ENCODE measurements around the gene POLR2B.

Gene POLR2B

GRCh38 chr4:56995525-56995924 lies 16.8 kb downstream of the POLR2B start:
- H4K20me1 ChIP-seq (ENCODE audit: insufficient read depth, low read length) = no peaks in the 10 kb centered on the region
- peaks cover 45% of the 10 kb centered on the region for H3K36me3 ChIP-seq (replicated peaks; ENCODE audit: insufficient read depth, low read length)
- H3K9ac ChIP-seq (ENCODE audit: low read length) = no peak overlapping the region
- no peak overlapping the region for H3K4me2 ChIP-seq (ENCODE audit: low read depth, low read length)
- H2AFZ ChIP-seq (ENCODE audit: low read length) = no peak overlapping the region
- H3K27ac ChIP-seq (ENCODE audit: low read length) = no peak overlapping the region
- no peaks in the 10 kb centered on the region for H3K4me1 ChIP-seq (ENCODE audit: low read length)
- TF ChIP-seq CTCF (IDR thresholded peaks at IDR 0.05; ENCODE audit: low read length) = no peak
- no peaks in the 10 kb centered on the region for H3K9me3 ChIP-seq (replicated peaks; ENCODE audit: insufficient read depth, low read length)
- peaks cover 65% of the 10 kb centered on the region for H3K79me2 ChIP-seq (ENCODE audit: low read length)
- no peaks in the 10 kb centered on the region for H3F3A ChIP-seq (ENCODE audit: insufficient read depth, low read length)
- no peak for DNase-seq
- H3K27me3 ChIP-seq (replicated peaks; ENCODE audit: insufficient read depth, low read length) = no peaks in the 10 kb centered on the region
- H3K4me3 ChIP-seq (ENCODE audit: low read length) = no peak overlapping the region
- H3K9me2 ChIP-seq (replicated peaks; ENCODE audit: insufficient read depth, low read length) = no peaks in the 10 kb centered on the region

GRCh38 chr4:56999751-57000150 lies 21.1 kb downstream of the POLR2B start:
- H3K4me2 ChIP-seq (ENCODE audit: low read depth, low read length) = no peak overlapping the region
- H3K4me3 ChIP-seq (ENCODE audit: low read length) = no peak overlapping the region
- no peak overlapping the region for H2AFZ ChIP-seq (ENCODE audit: low read length)
- H3K9me2 ChIP-seq (replicated peaks; ENCODE audit: insufficient read depth, low read length) = no peaks in the 10 kb centered on the region
- no peaks in the 10 kb centered on the region for H3K4me1 ChIP-seq (ENCODE audit: low read length)
- H3K9ac ChIP-seq (ENCODE audit: low read length) = no peak overlapping the region
- H4K20me1 ChIP-seq (ENCODE audit: insufficient read depth, low read length) = no peaks in the 10 kb centered on the region
- H3K36me3 ChIP-seq (replicated peaks; ENCODE audit: insufficient read depth, low read length) = peaks cover 32% of the 10 kb centered on the region
- no peak for TF ChIP-seq EZH2phosphoT487 (IDR thresholded peaks at IDR 0.05; ENCODE audit: low read length)
- TF ChIP-seq EZH2 (optimal IDR thresholded peaks at IDR 0.05; ENCODE audit: low read depth, low read length) = no peak
- no peak for TF ChIP-seq CTCF (IDR thresholded peaks at IDR 0.05; ENCODE audit: low read length)
- H3K9me3 ChIP-seq (replicated peaks; ENCODE audit: insufficient read depth, low read length) = no peaks in the 10 kb centered on the region
- H3K27me3 ChIP-seq (replicated peaks; ENCODE audit: insufficient read depth, low read length) = no peaks in the 10 kb centered on the region
- no peak overlapping the region for H3K27ac ChIP-seq (ENCODE audit: low read length)
- no peaks in the 10 kb centered on the region for H3F3A ChIP-seq (ENCODE audit: insufficient read depth, low read length)
- DNase-seq = no peak
- peaks cover 38% of the 10 kb centered on the region for H3K79me2 ChIP-seq (ENCODE audit: low read length)

DNA sequence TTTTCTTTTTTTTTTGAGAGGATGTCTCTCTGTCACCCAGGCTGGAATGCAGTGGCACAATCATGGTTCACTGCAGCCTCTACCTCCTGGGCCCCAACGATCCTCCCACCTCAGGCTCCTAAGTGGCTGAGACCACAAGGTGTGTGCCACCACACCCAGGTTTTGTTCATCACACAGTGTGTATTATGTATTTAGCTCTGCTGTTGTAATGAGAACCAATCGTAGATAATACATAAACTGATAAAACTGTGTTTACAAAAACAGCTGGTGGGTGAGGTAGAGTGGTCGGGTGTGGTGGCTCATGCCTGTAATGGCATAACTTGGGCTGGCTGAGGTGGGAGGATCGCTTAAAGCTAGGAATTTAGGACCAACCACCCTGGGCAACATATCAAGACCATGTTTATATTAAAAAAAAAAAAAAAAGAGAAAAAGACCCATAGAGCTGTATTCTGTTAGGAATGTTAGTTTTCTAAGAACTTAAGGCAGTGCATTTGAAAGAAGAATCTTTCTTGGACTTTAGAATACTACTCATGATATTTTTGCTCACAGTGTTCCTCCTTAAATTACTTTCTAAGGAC lies 34.9 kb downstream of the POLR2B start:
- Histone ChIP-seq H3K4me1 (ENCODE audit: low read length) (no peaks in the 10 kb centered on the region), H3K4me2 (ENCODE audit: low read depth, low read length) (no peak overlapping the region), H3K4me3 (ENCODE audit: low read length) (no peak overlapping the region), H3K27me3 (replicated peaks; ENCODE audit: insufficient read depth, low read length) (no peaks in the 10 kb centered on the region), H4K20me1 (ENCODE audit: insufficient read depth, low read length) (no peaks in the 10 kb centered on the region), H3K36me3 (replicated peaks; ENCODE audit: insufficient read depth, low read length) (peaks cover 7% of the 10 kb centered on the region; the same call in 1 of the 2 replicates), H3K9me3 (replicated peaks; ENCODE audit: insufficient read depth, low read length) (no peaks in the 10 kb centered on the region), H3K9ac (ENCODE audit: low read length) (no peak overlapping the region), H3K9me2 (replicated peaks; ENCODE audit: insufficient read depth, low read length) (no peaks in the 10 kb centered on the region), H3K27ac (ENCODE audit: low read length) (no peak overlapping the region), H3F3A (ENCODE audit: insufficient read depth, low read length) (no peaks in the 10 kb centered on the region), H2AFZ (ENCODE audit: low read length) (no peak overlapping the region), H3K79me2 (ENCODE audit: low read length) (peaks cover 13% of the 10 kb centered on the region)
- no peak for DNase-seq
- no peak for TF ChIP-seq CTCF (IDR thresholded peaks at IDR 0.05; ENCODE audit: low read length)
- TF ChIP-seq EZH2phosphoT487 (IDR thresholded peaks at IDR 0.05; ENCODE audit: low read length) = no peak
- no peak for TF ChIP-seq EZH2 (optimal IDR thresholded peaks at IDR 0.05; ENCODE audit: low read depth, low read length)
